Measurements from ENCODE around the gene ZNF385A.
A peak's percentile ranks its signal among the peaks of the same experiment; 100 is the strongest.

The ZNF385A gene, protein sequence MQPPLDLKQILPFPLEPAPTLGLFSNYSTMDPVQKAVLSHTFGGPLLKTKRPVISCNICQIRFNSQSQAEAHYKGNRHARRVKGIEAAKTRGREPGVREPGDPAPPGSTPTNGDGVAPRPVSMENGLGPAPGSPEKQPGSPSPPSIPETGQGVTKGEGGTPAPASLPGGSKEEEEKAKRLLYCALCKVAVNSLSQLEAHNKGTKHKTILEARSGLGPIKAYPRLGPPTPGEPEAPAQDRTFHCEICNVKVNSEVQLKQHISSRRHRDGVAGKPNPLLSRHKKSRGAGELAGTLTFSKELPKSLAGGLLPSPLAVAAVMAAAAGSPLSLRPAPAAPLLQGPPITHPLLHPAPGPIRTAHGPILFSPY

DNA sequence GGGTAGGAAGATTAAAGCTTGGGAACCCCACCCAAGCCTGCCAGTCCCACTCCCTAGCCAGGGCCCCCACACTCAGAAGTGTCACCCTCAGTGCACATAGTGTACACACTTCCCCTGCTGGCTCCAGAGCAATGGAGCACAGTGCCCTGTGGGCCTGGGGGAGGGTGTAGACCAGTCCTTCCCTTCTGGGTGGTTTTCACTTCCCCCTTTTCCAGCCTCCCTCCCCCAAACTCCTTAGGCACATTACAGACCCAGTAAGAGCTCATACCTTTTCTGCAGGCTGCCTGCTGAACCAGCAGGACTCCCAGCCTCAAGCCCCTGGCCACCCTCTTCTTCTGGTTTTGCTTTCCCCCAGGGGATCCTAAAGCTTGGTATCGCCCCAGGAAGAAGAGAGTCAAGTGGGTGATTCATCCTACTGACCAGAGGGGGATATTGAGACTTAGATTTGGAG, at the start of gene ZNF385A:
ZNF385A (minus strand) TSS at position 143 of the 451 bp plus-strand sequence. CDS start 219 bp downstream, outside the sequence.
- CTCF ChIA-PET, result interaction anchor here (1.3 kb wide), 1 partner anchor 15 kb away, joined by 4 read pairs; no protein-coding TSS in a partner anchor
- Mint-ChIP-seq H3K27ac (peak within 1 kb of the TSS; percentile 7), H3K27me3 (peaks cover 15% of the 10 kb centered on the region), H3K4me1 (peaks cover 2% of the 10 kb centered on the region), H3K36me3 (no peaks in the 10 kb centered on the region), H3K4me3 (no peak within 1 kb of the TSS), H3K9me3 (no peaks in the 10 kb centered on the region)
- no peak for DNase-seq

GRCh38 chr12:54432815-54433164, 48.3 kb upstream of the ZNF385A start:
- peaks cover 42% of the 10 kb centered on the region for H3K4me1 Mint-ChIP-seq
- H3K27ac Mint-ChIP-seq, result no peak overlapping the region
- no peaks in the 10 kb centered on the region for H3K9me3 Mint-ChIP-seq
- CTCF ChIA-PET, result interaction anchor here (0.7 to 3.8 kb wide), 6 partner anchors 15 to 53 kb away, joined by 3 to 45 read pairs (median 6); no protein-coding TSS in a partner anchor
- DNase-seq, result no peak
- H3K4me3 Mint-ChIP-seq, result peak overlapping the region; percentile 42
- H3K27me3 Mint-ChIP-seq, result peaks cover 51% of the 10 kb centered on the region
- no peaks in the 10 kb centered on the region for H3K36me3 Mint-ChIP-seq

- Mint-ChIP-seq H3K27ac (peak overlapping the region; percentile 4), H3K9me3 (no peaks in the 10 kb centered on the region), H3K36me3 (no peaks in the 10 kb centered on the region), H3K4me1 (peaks cover 48% of the 10 kb centered on the region), H3K27me3 (peaks cover 57% of the 10 kb centered on the region), H3K4me3 (peak overlapping the region; percentile 42)
- CTCF ChIA-PET, result interaction anchor here (0.7 to 3.8 kb wide), 5 partner anchors 15 to 39 kb away, joined by 3 to 45 read pairs (median 8); no protein-coding TSS in a partner anchor
- DNase-seq, result peak; percentile 44
Measured at GRCh38 chr12:54431911-54432814, 47.6 kb upstream of the ZNF385A start.

GRCh38 chr12:54430471-54431069, 46.0 kb upstream of the ZNF385A start:
- CTCF ChIA-PET, result interaction anchor here (0.9 to 8.3 kb wide), 4 partner anchors 27 to 34 kb away, joined by 3 to 97 read pairs (median 26); no protein-coding TSS in a partner anchor
- peaks cover 70% of the 10 kb centered on the region for H3K27me3 Mint-ChIP-seq
- no peak overlapping the region for H3K4me3 Mint-ChIP-seq
- H3K9me3 Mint-ChIP-seq, result no peaks in the 10 kb centered on the region
- DNase-seq, result no peak
- no peaks in the 10 kb centered on the region for H3K36me3 Mint-ChIP-seq
- peaks cover 48% of the 10 kb centered on the region for H3K4me1 Mint-ChIP-seq
- H3K27ac Mint-ChIP-seq, result no peak overlapping the region

DNA sequence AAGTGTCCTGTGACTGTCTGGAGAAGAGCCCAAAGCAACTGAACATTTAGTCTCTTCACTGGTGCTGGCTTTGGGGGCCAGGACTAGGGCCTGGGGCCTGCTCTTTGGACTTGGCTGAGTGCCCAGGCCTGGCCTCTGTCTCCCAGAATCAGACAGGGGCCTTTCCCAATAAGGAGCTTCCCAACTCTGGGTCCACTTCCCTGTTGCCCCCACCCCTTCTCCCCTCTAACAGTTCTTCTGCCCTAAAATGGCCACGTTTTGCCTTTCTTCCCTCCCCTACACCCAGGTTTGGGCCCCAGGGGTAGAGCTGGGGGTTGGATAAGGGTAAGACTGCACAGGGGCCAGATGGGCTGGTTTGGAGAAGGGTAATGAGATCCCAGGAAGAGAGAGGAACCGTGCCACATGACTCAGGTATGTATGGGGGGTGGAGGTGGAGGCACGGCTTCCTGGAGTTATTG, 44.5 kb upstream of the ZNF385A start:
- Mint-ChIP-seq H3K4me3 (no peak overlapping the region), H3K27me3 (peaks cover 82% of the 10 kb centered on the region), H3K36me3 (no peaks in the 10 kb centered on the region), H3K27ac (no peak overlapping the region), H3K4me1 (peaks cover 48% of the 10 kb centered on the region), H3K9me3 (no peaks in the 10 kb centered on the region)
- DNase-seq, result no peak
- CTCF ChIA-PET, result interaction anchor here (1.4 to 8.3 kb wide), 4 partner anchors 10 to 214 kb away, joined by 3 to 97 read pairs (median 10); no protein-coding TSS in a partner anchor

GRCh38 chr12:54428050-54429013, 43.8 kb upstream of the ZNF385A start:
- Mint-ChIP-seq H3K27ac (no peak overlapping the region), H3K4me3 (no peak overlapping the region), H3K9me3 (no peaks in the 10 kb centered on the region), H3K4me1 (peaks cover 44% of the 10 kb centered on the region), H3K36me3 (no peaks in the 10 kb centered on the region), H3K27me3 (peaks cover 89% of the 10 kb centered on the region)
- CTCF ChIA-PET, result interaction anchor here (1.4 to 8.3 kb wide), 4 partner anchors 10 to 214 kb away, joined by 3 to 97 read pairs (median 10); no protein-coding TSS in a partner anchor
- DNase-seq, result no peak

- Mint-ChIP-seq H3K4me3 (no peak overlapping the region), H3K27me3 (peaks cover 94% of the 10 kb centered on the region), H3K27ac (no peak overlapping the region), H3K4me1 (peaks cover 36% of the 10 kb centered on the region), H3K9me3 (no peaks in the 10 kb centered on the region), H3K36me3 (no peaks in the 10 kb centered on the region)
- CTCF ChIA-PET, result interaction anchor here (1.2 to 8.3 kb wide), 4 partner anchors 12 to 31 kb away, joined by 4 to 97 read pairs (median 8); no protein-coding TSS in a partner anchor
- no peak for DNase-seq
Measured at GRCh38 chr12:54427106-54427505, 42.6 kb upstream of the ZNF385A start.

GRCh38 chr12:54426690-54427089, 42.2 kb upstream of the ZNF385A start:
- H3K4me3 Mint-ChIP-seq, result no peak overlapping the region
- H3K9me3 Mint-ChIP-seq, result no peaks in the 10 kb centered on the region
- peaks cover 94% of the 10 kb centered on the region for H3K27me3 Mint-ChIP-seq
- peaks cover 32% of the 10 kb centered on the region for H3K4me1 Mint-ChIP-seq
- no peak overlapping the region for H3K27ac Mint-ChIP-seq
- H3K36me3 Mint-ChIP-seq, result no peaks in the 10 kb centered on the region
- CTCF ChIA-PET, result interaction anchor here (1.2 to 8.3 kb wide), 3 partner anchors 11 to 30 kb away, joined by 4 to 97 read pairs (median 4); no protein-coding TSS in a partner anchor
- no peak for DNase-seq

- CTCF ChIA-PET, result interaction anchor here (0.7 to 8.3 kb wide), 3 partner anchors 9 to 24 kb away, joined by 3 to 97 read pairs (median 3); no protein-coding TSS in a partner anchor
- H3K4me3 Mint-ChIP-seq, result no peak overlapping the region
- H3K36me3 Mint-ChIP-seq, result no peaks in the 10 kb centered on the region
- peaks cover 30% of the 10 kb centered on the region for H3K4me1 Mint-ChIP-seq
- H3K9me3 Mint-ChIP-seq, result no peaks in the 10 kb centered on the region
- DNase-seq, result no peak
- H3K27me3 Mint-ChIP-seq, result peaks cover 94% of the 10 kb centered on the region
- H3K27ac Mint-ChIP-seq, result no peak overlapping the region
Measured at GRCh38 chr12:54425702-54426101, 41.2 kb upstream of the ZNF385A start.

DNA sequence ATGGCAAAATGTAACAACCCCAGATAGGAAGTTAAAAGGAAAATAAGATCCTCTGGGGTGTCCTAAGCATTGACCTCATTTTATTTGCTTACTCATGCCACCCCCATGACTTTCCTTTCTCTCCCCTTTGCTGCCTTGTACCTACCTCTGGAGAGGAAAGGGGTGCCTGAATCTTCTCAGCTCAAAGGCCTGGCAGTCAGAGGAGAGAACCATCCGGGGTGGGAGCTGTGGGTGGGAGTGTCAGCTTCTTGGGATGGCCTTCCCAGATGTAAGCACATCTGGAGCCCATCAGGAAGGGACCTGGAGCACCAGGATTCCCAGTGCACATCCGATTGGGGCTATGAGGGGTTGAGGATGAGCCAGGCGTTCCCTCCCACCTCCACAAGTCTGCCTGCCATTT, 39.7 kb upstream of the ZNF385A start:
- Mint-ChIP-seq H3K27ac (no peak overlapping the region), H3K36me3 (no peaks in the 10 kb centered on the region), H3K4me3 (no peak overlapping the region), H3K9me3 (no peaks in the 10 kb centered on the region), H3K27me3 (peaks cover 100% of the 10 kb centered on the region), H3K4me1 (peaks cover 38% of the 10 kb centered on the region)
- DNase-seq, result no peak
- CTCF ChIA-PET, result interaction anchor here (1.0 to 8.3 kb wide), 5 partner anchors 8 to 31 kb away, joined by 3 to 97 read pairs (median 3); no protein-coding TSS in a partner anchor

DNA sequence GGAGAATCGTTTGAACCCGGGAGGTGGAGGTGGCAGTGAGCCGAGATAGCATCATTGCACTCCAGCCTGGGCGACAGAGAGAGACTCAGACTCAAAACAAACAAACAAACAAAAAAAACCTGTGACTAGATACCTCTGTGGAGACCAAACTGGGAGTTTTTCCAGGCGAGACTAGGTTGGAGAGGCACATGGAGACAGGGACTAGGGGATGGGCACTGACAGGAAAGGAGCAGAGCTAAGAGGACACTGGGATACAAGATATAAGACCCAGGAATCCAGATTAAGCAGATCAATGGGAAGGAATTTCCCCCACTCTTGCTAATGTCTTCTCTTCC, 39.2 kb upstream of the ZNF385A start:
- CTCF ChIA-PET, result interaction anchor here (1.0 to 8.3 kb wide), 3 partner anchors 22 to 30 kb away, joined by 3 to 97 read pairs (median 3); no protein-coding TSS in a partner anchor
- H3K4me3 Mint-ChIP-seq, result no peak overlapping the region
- H3K27me3 Mint-ChIP-seq, result peaks cover 96% of the 10 kb centered on the region
- H3K27ac Mint-ChIP-seq, result no peak overlapping the region
- H3K9me3 Mint-ChIP-seq, result no peaks in the 10 kb centered on the region
- DNase-seq, result no peak
- H3K4me1 Mint-ChIP-seq, result peaks cover 36% of the 10 kb centered on the region
- no peaks in the 10 kb centered on the region for H3K36me3 Mint-ChIP-seq

- no peak overlapping the region for H3K27ac Mint-ChIP-seq
- no peak overlapping the region for H3K4me3 Mint-ChIP-seq
- peaks cover 34% of the 10 kb centered on the region for H3K4me1 Mint-ChIP-seq
- H3K9me3 Mint-ChIP-seq, result no peaks in the 10 kb centered on the region
- H3K27me3 Mint-ChIP-seq, result peaks cover 76% of the 10 kb centered on the region
- CTCF ChIA-PET, result interaction anchor here (2.4 to 11.7 kb wide), 2 partner anchors 17 to 21 kb away, joined by 8 to 204 read pairs; no protein-coding TSS in a partner anchor
- DNase-seq, result no peak
- peaks cover 14% of the 10 kb centered on the region for H3K36me3 Mint-ChIP-seq
Measured at GRCh38 chr12:54421879-54422250, 37.3 kb upstream of the ZNF385A start.

Data from activated naive CD4-positive, alpha-beta T cell treated with anti-CD3 and anti-CD28 coated beads, Interleukin-2, amount 10 ng/mL, durations not matched to agents 7 days and 5 days (primary cell).